Uterus (tissue), 2 donors: Measurements from ENCODE around the gene ARHGEF4.

Experiments
- POLR2A ChIP-seq, 2 donors: fragments of 450-650 bp; IDR thresholded peaks; one replicate each; pipeline ENCODE4 v1.6.1; 2016; ENCODE audit warnings: antibody characterized with exemption in 2 of 2, mild to moderate bottlenecking in 1 of 2, moderate library complexity in 1 of 2
- TF ChIP-seq, protein P1 (sequence below), 4 experiments: fragments of 200-600 bp in 2 of 4; fragments of 450-650 bp in 2 of 4; sonication (generic) in 2 of 4; IDR thresholded peaks; one replicate each; pipeline ENCODE4 v1.5.1; 2016 to 2019; ENCODE audit warnings: antibody characterized with exemption in 4 of 4, mild to moderate bottlenecking in 2 of 4, moderate library complexity in 1 of 4

DNA sequence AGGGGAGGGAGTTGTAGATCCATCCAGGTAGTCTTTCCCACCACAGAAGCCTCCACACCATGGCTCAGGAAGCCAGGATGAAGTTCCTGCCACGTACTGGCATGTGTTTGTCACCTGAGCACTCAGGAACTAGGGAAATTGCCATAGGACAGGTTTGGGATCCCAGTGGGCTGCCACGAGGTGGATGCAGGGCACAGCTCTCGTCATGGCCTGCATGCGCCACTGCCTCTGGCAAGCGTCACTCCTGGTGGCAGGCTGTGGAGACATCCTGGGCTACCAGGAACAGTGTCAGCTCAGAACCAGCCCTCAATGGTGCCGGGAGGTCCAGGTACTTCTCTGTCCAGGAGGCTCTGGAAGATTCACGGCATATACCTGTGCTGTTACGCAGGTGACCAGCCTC, 3.8 kb downstream of the ARHGEF4 start:
- TF ChIP-seq, protein P1, sequence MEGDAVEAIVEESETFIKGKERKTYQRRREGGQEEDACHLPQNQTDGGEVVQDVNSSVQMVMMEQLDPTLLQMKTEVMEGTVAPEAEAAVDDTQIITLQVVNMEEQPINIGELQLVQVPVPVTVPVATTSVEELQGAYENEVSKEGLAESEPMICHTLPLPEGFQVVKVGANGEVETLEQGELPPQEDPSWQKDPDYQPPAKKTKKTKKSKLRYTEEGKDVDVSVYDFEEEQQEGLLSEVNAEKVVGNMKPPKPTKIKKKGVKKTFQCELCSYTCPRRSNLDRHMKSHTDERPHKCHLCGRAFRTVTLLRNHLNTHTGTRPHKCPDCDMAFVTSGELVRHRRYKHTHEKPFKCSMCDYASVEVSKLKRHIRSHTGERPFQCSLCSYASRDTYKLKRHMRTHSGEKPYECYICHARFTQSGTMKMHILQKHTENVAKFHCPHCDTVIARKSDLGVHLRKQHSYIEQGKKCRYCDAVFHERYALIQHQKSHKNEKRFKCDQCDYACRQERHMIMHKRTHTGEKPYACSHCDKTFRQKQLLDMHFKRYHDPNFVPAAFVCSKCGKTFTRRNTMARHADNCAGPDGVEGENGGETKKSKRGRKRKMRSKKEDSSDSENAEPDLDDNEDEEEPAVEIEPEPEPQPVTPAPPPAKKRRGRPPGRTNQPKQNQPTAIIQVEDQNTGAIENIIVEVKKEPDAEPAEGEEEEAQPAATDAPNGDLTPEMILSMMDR (IDR thresholded peaks at IDR 0.05): no peak
- no peak for TF ChIP-seq POLR2A (IDR thresholded peaks at IDR 0.05)
